Activated naive CD4-positive, alpha-beta T cell treated with anti-CD3 and anti-CD28 coated beads, Interleukin-2, amount 50 U/mL, for 72 hours (primary cell): ENCODE measurements around the gene UGT3A2. TPM values are rescaled to one million over a fixed set of nuclear protein-coding genes. Genes with fewer than 3 reads are reported as not detected.

ENCODE experiments used
- ATAC-seq, 2 donors: fragments of 150-1000 bp; cut with Tn5 transposase; 2 replicates each; pipeline ENCODE4 v1.10.0; 2021; ENCODE audit warnings: mild to moderate bottlenecking in 2 of 2, moderate library complexity in 2 of 2
- DNase-seq, 2 donors: peaks; one replicate each; pipeline ENCODE4 v3.0.0; 2021 to 2022; ENCODE audit warnings: low spot score in 2 of 2
- H3K27ac Mint-ChIP-seq, 2 donors: one replicate each; pipeline ENCODE4 v1.8.0; 2022; ENCODE audit warnings: mild to moderate bottlenecking in 2 of 2, mixed read lengths in 2 of 2
- H3K36me3 Mint-ChIP-seq, 2 donors: one replicate each; pipeline ENCODE4 v1.8.0; 2022; ENCODE audit warnings: mixed read lengths in 2 of 2
- H3K9me3 Mint-ChIP-seq, 2 donors: one replicate each; pipeline ENCODE4 v1.8.0; 2022; ENCODE audit warnings: mixed read lengths in 2 of 2
- total RNA-seq, 2 donors: library from RNA; stranded (reverse); gene quantifications; one replicate each; pipeline ENCODE4 v1.2.3, GENCODE V29; 2022

The UGT3A2 gene
- under 1 TPM; 0.27 to 0.41 TPM for total RNA-seq

- Mint-ChIP-seq H3K27ac (no peak within 1 kb of the TSS), H3K36me3 (no peaks in the 10 kb centered on the region), H3K9me3 (no peaks in the 10 kb centered on the region)
- ATAC-seq: peak in 1 of 2 donors; percentile 37
- DNase-seq: no peak
These were observed at the start of gene UGT3A2 for GRCh38 chr5:36066540-36067210. UGT3A2 (minus strand) TSS chr5:36066882; CDS start chr5:36066789, 93 bp downstream.

- peaks cover 0 to 13% of the 10 kb centered on the region in 2 donors for H3K36me3 Mint-ChIP-seq
- no peaks in the 10 kb centered on the region for H3K9me3 Mint-ChIP-seq
These were observed 44.6 kb upstream of the UGT3A2 start for GRCh38 chr5:36111238-36111637.

DNA sequence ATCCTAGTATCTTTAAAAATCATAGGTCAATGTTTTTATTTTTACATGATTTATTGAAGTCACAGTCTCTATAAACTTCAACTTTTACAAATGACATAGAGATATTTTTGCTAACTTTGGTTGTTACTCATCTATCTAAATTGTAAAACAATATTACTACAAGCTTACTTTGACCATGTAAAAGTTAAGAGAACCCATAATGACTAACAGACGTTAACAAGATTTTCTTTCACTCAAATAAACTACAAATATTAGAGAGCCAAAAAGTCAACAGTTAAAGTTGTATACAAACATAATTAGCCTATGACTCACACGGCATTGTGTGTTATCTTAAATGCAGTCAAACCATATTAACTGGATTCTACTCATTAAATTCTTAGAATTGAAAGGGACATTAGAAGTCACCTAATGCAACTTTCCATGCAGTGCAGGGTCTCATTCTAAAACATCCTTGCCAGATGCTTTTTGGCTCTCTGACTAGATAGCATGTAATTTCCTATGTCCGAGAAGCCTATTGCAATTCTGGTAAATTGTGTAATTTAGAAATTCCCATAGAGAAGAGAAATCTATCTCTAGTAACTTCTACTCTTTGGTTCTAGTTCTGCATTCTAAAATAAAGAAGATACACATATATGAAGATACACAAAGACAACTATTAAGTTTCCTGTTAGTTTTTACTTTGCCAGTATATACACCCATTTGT, 42.2 kb upstream of the UGT3A2 start:
- DNase-seq: no peak
- Mint-ChIP-seq H3K36me3 (peaks cover 0 to 13% of the 10 kb centered on the region in 2 donors), H3K9me3 (no peaks in the 10 kb centered on the region), H3K27ac (no peak overlapping the region)
- ATAC-seq: no peak

More at GRCh38 chr5:36111238-36111637, 44.6 kb upstream of the UGT3A2 start:
- no peak for DNase-seq
- H3K27ac Mint-ChIP-seq: no peak overlapping the region
- no peak for ATAC-seq

GRCh38 chr5:36105819-36106218, 39.1 kb upstream of the UGT3A2 start:
- no peaks in the 10 kb centered on the region for H3K9me3 Mint-ChIP-seq
- peaks cover 0 to 13% of the 10 kb centered on the region in 2 donors for H3K36me3 Mint-ChIP-seq
- H3K27ac Mint-ChIP-seq: no peak overlapping the region
- ATAC-seq (no peak), DNase-seq (no peak)

DNA sequence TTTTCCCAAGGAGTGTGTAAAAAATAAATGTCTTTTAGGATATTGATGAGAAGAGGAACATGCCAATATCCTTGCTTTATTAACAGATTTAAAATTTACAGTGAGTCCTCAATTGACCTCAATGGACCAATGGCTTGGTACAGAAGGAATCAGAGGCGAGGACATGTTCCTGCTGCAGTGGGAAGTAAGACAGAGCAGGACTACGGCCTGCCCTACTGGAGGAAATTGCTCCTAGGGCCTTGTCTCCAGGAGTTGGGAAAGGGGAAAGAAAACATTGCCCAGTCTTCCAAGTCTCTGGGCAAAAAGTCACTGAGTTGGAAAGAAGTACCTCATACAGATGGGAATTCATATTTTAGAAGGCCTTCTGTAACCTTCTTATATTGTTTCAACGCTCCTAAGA, 33.1 kb upstream of the UGT3A2 start:
- no peaks in the 10 kb centered on the region for H3K9me3 Mint-ChIP-seq
- H3K27ac Mint-ChIP-seq: no peak overlapping the region
- no peaks in the 10 kb centered on the region for H3K36me3 Mint-ChIP-seq
- DNase-seq (no peak), ATAC-seq (no peak)

- Mint-ChIP-seq H3K9me3 (peaks cover 4 to 6% of the 10 kb centered on the region in 2 donors), H3K27ac (no peak overlapping the region), H3K36me3 (no peaks in the 10 kb centered on the region)
- no peak for ATAC-seq
- no peak for DNase-seq
These were observed 29.8 kb upstream of the UGT3A2 start for GRCh38 chr5:36096486-36096885.

GRCh38 chr5:36089989-36090388, 23.3 kb upstream of the UGT3A2 start:
- peaks cover 0 to 4% of the 10 kb centered on the region in 2 donors for H3K36me3 Mint-ChIP-seq
- ATAC-seq: peak in 1 of 2 donors; percentile 34
- no peak overlapping the region for H3K27ac Mint-ChIP-seq
- DNase-seq: no peak
- H3K9me3 Mint-ChIP-seq: peaks cover 4 to 6% of the 10 kb centered on the region in 2 donors

DNA sequence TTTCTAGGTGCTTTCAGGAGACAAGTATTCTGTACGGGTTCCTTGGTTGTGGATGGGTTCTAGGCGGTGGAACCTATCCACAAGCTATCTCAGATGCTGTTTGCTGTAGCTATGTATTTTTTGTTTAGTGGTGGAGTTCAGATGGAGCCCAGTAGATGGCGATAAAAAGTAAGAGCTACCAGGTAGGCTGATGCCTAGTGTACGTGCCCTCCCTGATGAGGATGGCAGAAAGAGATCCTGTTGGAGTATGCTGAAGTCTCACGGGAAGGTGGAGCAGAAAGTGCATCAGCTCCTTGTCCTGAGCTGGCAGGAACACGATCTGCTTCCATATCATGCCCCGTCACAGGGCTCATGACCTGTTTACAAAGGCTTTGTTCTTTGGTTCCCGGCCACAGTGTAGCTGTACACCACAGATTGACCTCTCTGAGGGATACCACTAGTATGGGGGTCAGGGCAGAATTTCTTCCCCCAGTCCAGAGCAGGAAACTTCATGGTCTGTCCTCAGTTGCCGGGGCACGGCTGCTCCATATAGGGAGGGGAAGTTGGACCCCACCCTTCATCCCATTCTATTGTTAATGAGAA, 12.6 kb upstream of the UGT3A2 start:
- Mint-ChIP-seq H3K27ac (no peak overlapping the region), H3K9me3 (no peaks in the 10 kb centered on the region), H3K36me3 (no peaks in the 10 kb centered on the region)
- ATAC-seq (peak; percentile 79 to 94), DNase-seq (peak in 1 of 2 donors; percentile 34)

GRCh38 chr5:36078430-36078829, 11.7 kb upstream of the UGT3A2 start:
- Mint-ChIP-seq H3K27ac (no peak overlapping the region), H3K9me3 (no peaks in the 10 kb centered on the region), H3K36me3 (no peaks in the 10 kb centered on the region)
- ATAC-seq (no peak), DNase-seq (no peak)

- DNase-seq (no peak), ATAC-seq (peak in 1 of 2 donors; percentile 77)
- no peaks in the 10 kb centered on the region for H3K36me3 Mint-ChIP-seq
- no peaks in the 10 kb centered on the region for H3K9me3 Mint-ChIP-seq
- H3K27ac Mint-ChIP-seq: no peak overlapping the region
These were observed 7.0 kb upstream of the UGT3A2 start for GRCh38 chr5:36073595-36074216.

- H3K9me3 Mint-ChIP-seq: no peaks in the 10 kb centered on the region
- no peaks in the 10 kb centered on the region for H3K36me3 Mint-ChIP-seq
- DNase-seq (no peak), ATAC-seq (peak in 1 of 2 donors; percentile 65)
- peak overlapping the region in 1 of 2 donors; percentile 23 for H3K27ac Mint-ChIP-seq
These were observed 4.2 kb upstream of the UGT3A2 start for GRCh38 chr5:36070687-36071571.

DNA sequence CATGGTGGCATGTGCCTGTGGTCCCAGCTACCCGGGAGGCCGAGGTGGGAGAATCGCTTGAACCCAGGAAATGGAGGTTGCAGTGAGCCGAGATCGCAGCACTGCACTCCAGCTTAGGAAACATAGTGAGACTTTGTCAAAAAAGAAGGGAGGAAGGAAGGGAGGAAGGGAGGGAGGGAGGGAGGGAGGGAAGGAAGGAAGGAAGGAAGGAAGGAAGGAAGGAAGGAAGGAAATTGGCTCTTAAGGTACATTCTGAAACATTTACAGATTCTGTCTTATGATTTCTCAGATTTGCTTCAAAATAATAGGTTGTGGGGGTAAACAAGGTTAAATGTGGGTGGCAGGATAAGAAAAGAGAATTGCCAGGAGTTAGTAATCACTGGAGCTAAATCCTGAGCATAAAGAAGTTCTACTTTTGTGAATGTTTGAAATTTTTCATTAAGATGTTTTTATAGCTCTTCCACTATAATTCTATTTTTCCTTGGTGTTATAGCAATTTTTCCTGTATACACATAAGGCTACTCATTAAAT, 2.1 kb upstream of the UGT3A2 start:
- Mint-ChIP-seq H3K36me3 (no peaks in the 10 kb centered on the region), H3K9me3 (no peaks in the 10 kb centered on the region), H3K27ac (no peak overlapping the region)
- DNase-seq: no peak
- ATAC-seq: no peak

GRCh38 chr5:36066001-36066539, 612 bp downstream of the UGT3A2 start:
- no peak for ATAC-seq
- no peaks in the 10 kb centered on the region for H3K36me3 Mint-ChIP-seq

DNA sequence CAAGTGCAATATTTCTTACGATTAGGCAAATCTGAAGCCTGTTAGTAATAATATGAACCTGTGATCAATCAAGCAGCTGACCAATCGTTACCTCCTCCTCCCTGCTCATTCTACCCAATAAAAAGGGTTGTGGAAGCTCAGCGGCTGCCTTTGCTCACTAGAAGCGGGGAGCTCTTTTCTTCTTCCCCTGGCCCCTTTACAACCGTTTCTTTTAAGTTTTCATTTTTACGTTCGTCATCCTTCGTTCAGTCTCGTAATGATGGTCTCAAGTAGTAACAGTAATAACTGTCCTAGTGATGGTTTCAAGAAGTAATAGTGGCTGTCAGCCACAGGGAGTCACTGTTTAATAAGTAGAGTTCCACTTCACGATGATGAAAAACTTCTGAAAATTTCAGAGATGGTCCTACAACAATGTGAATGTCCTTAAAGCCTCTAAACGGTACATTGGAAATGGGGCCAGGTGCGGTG, 6.2 kb downstream of the UGT3A2 start:
- no peaks in the 10 kb centered on the region for H3K9me3 Mint-ChIP-seq

More at GRCh38 chr5:36066001-36066539, 612 bp downstream of the UGT3A2 start:
- no peak overlapping the region for H3K27ac Mint-ChIP-seq
- no peaks in the 10 kb centered on the region for H3K9me3 Mint-ChIP-seq
- no peak for DNase-seq

DNA sequence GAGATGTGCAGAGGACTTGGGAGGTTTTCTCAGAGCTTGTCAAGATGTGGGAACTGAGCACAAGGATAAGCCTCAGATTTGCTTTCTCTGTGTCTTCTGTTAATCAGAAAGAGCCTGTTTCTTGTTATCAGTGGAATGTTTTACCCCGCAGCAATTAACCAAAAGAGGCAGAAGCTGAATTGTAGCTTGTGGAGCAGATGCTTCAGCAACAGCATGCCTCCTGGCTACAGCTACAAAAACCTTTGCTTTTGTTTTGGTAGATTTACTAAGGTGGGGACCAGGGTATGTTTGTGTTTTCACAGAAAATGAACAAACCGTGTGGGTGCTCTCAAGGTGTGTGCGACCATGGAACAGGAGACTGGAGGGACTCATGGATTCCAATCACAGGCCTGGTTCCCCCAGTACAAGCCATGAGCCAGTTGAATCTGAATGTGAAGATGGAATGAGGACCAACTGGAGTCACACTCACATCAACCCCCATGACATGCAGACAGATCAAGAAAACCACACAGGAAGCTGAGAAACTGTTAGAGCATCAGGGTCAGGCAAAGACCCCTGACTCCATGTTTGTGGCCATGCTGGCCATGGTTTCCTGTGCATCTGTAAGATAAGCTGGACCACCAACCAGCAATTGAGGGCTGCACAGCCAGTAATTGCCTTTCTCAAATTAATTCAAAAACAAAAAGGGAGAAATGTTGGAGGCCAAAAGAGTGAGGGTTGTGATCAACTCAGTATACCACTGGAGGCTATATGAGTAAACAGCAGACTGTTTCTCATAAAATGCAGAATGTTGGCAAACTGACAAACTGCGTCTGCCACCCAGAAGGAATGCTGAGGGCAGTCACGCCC, 6.9 kb downstream of the UGT3A2 start:
- Mint-ChIP-seq H3K36me3 (no peaks in the 10 kb centered on the region), H3K9me3 (no peaks in the 10 kb centered on the region), H3K27ac (no peak overlapping the region)
- ATAC-seq (no peak), DNase-seq (no peak)

More for the DNA sequence above, 6.2 kb downstream of the UGT3A2 start:
- Mint-ChIP-seq H3K27ac (no peak overlapping the region), H3K36me3 (no peaks in the 10 kb centered on the region)
- DNase-seq: no peak
- ATAC-seq: no peak
